RWPE2 (cell line): ENCODE data around the gene DNAH9.

Experiments used
- ATAC-seq: fragments of 200-7000 bp; cut with Tn5 transposase; 3 replicates; pipeline ENCODE4 v1.9.1; 2021; ENCODE audit warnings: low read depth
- DNase-seq: peaks from one replicate; pipeline ENCODE4 v3.0.0-alpha.2; 2020; ENCODE audit warnings: low spot score
- H3K27ac ChIP-seq: fragments of 450-650 bp; 2 replicates; pipeline ENCODE4 v1.5.1; 2017; ENCODE audit warnings: mild to moderate bottlenecking; ENCODE audit not compliant: poor library complexity, severe bottlenecking
- H3K27me3 ChIP-seq: fragments of 250-450 bp; sonication (Bioruptor Pico); 2 replicates; pipeline ENCODE4 v1.5.1; 2021; ENCODE audit warnings: mild to moderate bottlenecking, moderate library complexity; ENCODE audit not compliant: insufficient read depth, poor library complexity, severe bottlenecking
- H3K36me3 ChIP-seq: fragments of 250-450 bp; sonication (Bioruptor Pico); 2 replicates; pipeline ENCODE4 v1.5.1; 2020; ENCODE audit warnings: low read depth, mild to moderate bottlenecking, moderate library complexity
- H3K4me1 ChIP-seq: fragments of 250-450 bp; sonication (Bioruptor Pico); 2 replicates; pipeline ENCODE4 v1.5.1; 2021; ENCODE audit warnings: mild to moderate bottlenecking, moderate library complexity; ENCODE audit not compliant: insufficient read depth, poor library complexity, severe bottlenecking
- H3K4me3 ChIP-seq: fragments of 250-450 bp; sonication (Bioruptor Pico); 2 replicates; pipeline ENCODE4 v1.5.1; 2021; ENCODE audit warnings: mild to moderate bottlenecking, moderate library complexity; ENCODE audit not compliant: severe bottlenecking
- H3K9me3 ChIP-seq: fragments of 250-450 bp; sonication (Bioruptor Pico); 2 replicates; pipeline ENCODE4 v1.5.1; 2021; ENCODE audit warnings: mild to moderate bottlenecking, moderate library complexity; ENCODE audit not compliant: severe bottlenecking
- TF ChIP-seq, protein P1 (sequence below): fragments of 450-650 bp; IDR thresholded peaks from one replicate; pipeline ENCODE4 v1.5.1; 2017; ENCODE audit warnings: mild to moderate bottlenecking, moderate library complexity; ENCODE audit not compliant: poor library complexity, severe bottlenecking

Gene DNAH9

DNA sequence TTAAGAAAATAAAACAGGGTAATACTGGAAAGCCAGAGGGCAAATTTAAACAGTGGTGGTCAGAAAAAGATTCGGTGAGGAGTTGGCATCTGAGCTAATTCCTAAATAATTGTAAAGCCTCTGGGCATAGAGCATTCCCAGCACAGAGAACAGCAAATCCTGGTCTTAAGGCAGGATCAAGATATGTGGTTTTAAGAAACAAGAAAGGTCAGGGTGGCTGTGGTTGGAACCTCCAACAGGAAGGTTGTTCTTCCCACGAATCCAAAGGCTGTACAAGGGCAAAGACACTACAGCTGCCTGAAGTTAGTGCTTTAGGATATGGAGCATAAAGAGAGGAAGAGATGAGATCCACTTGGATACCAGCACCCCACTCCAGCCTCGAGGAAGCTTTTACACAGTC is 284.4 kb downstream of the DNAH9 start:
- DNase-seq (no peak), ATAC-seq (no peak)
- Histone ChIP-seq H3K27me3 (no peaks in the 10 kb centered on the region), H3K36me3 (no peaks in the 10 kb centered on the region), H3K9me3 (no peaks in the 10 kb centered on the region), H3K27ac (no peak overlapping the region), H3K4me3 (no peak overlapping the region), H3K4me1 (no peaks in the 10 kb centered on the region)
- TF ChIP-seq, protein P1, sequence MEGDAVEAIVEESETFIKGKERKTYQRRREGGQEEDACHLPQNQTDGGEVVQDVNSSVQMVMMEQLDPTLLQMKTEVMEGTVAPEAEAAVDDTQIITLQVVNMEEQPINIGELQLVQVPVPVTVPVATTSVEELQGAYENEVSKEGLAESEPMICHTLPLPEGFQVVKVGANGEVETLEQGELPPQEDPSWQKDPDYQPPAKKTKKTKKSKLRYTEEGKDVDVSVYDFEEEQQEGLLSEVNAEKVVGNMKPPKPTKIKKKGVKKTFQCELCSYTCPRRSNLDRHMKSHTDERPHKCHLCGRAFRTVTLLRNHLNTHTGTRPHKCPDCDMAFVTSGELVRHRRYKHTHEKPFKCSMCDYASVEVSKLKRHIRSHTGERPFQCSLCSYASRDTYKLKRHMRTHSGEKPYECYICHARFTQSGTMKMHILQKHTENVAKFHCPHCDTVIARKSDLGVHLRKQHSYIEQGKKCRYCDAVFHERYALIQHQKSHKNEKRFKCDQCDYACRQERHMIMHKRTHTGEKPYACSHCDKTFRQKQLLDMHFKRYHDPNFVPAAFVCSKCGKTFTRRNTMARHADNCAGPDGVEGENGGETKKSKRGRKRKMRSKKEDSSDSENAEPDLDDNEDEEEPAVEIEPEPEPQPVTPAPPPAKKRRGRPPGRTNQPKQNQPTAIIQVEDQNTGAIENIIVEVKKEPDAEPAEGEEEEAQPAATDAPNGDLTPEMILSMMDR = no peak

DNA sequence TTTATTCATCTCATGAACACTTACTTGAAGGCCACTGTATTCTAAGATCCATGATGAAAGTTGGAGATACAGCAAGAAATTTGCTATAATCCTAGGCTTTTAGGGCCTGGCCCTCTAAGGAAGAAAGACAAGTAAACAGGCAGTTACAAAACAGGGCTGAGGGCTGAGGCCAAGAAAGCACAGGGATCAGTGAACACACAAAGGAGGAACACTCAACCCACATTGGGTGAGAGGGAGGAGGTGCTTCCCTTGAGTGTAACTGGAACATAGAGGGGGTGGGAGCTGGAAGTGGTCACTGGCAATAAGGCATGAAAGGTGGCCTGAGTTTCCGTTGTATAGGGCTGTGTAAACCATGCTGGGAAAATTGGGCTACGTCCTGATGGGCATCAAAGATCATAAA is 286.8 kb downstream of the DNAH9 start:
- H3K36me3 ChIP-seq = no peaks in the 10 kb centered on the region
- ATAC-seq (no peak), DNase-seq (no peak)
- no peaks in the 10 kb centered on the region for H3K9me3 ChIP-seq
- no peak overlapping the region for H3K27ac ChIP-seq
- TF ChIP-seq, protein P1 = no peak
- H3K4me3 ChIP-seq = no peak overlapping the region
- H3K4me1 ChIP-seq = no peaks in the 10 kb centered on the region
- H3K27me3 ChIP-seq = no peaks in the 10 kb centered on the region

DNA sequence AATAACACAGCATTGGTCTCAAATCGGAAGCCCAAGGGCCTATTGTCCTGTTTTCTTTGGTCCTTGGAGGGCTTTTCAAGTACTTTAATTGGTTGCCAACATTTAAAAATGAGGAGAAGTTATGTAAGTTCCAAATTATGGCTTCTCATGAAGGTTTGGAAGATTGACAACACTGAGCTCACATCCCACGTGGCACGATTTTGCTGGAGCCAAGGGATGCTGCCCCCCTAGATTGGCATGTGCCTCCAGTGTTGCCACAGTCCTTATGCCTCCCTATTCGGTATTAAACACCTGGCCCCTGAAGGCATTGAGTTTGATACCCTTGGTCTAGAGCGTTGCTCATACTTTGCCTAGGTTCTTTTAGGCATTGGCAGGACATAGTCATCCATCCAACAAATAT is 291.0 kb downstream of the DNAH9 start:
- Histone ChIP-seq H3K9me3 (no peaks in the 10 kb centered on the region), H3K27me3 (no peaks in the 10 kb centered on the region), H3K27ac (no peak overlapping the region), H3K36me3 (no peaks in the 10 kb centered on the region), H3K4me1 (no peaks in the 10 kb centered on the region), H3K4me3 (no peak overlapping the region)
- no peak for DNase-seq
- ATAC-seq = no peak
- TF ChIP-seq, protein P1 = no peak

DNA sequence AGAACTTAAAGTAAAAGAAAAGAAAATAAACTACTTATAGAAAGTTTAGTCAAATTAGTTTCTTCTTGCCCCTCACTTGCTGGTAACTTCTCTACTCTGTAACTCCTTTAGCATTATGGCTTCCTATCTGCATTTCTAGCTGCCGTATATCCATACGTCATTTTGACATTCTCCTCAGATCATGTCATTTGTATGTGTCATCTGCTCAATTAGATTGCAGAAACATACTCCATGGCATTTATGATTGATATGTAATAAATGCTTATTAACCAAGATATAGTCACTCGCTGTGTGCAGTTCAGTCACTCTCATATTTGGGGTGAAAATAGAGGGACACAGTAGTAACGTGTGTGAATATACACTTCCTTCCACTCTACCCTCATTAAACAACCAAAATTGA is 295.6 kb downstream of the DNAH9 start:
- ATAC-seq (no peak), DNase-seq (no peak)
- H3K4me1 ChIP-seq = no peaks in the 10 kb centered on the region
- H3K4me3 ChIP-seq = no peak overlapping the region
- no peaks in the 10 kb centered on the region for H3K36me3 ChIP-seq
- H3K9me3 ChIP-seq = no peaks in the 10 kb centered on the region
- TF ChIP-seq, protein P1 = no peak
- H3K27ac ChIP-seq = no peak overlapping the region
- H3K27me3 ChIP-seq = no peaks in the 10 kb centered on the region

DNA sequence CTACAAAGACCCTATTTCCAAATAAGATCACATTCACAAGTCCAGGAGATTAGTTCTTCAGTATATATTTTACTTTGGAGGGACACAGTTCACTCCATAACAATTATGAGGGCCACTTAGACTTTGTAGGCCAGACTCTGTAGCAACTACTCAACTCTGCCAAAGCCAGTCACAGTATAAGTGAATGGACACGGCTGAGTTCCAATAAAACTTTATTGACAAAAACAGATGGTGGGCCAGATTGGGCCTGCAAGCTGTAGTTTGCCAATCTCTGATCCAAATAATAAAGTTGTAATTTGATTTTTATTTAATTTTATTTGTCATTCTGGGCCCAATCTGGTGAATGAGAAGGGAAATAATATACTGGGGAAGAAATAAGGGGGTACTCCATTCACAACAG is 297.9 kb downstream of the DNAH9 start:
- Histone ChIP-seq H3K4me1 (no peaks in the 10 kb centered on the region), H3K9me3 (no peaks in the 10 kb centered on the region), H3K27ac (no peak overlapping the region), H3K27me3 (no peaks in the 10 kb centered on the region), H3K36me3 (no peaks in the 10 kb centered on the region), H3K4me3 (no peak overlapping the region)
- TF ChIP-seq, protein P1 = no peak
- ATAC-seq (no peak), DNase-seq (no peak)
